HG02610 (cell line): ENCODE results near the gene CHP2.
"Not testable (repeated sequence)": the region's sequence is repeated elsewhere in the genome, so short reads cannot be mapped to it uniquely, and the experiment has no call there.

Experiments used
- ATAC-seq: cut with Tn5 transposase; IDR thresholded peaks from one replicate; pipeline ENCODE4 v1.9.1; 2021; ENCODE audit warnings: mild to moderate bottlenecking, moderate library complexity; ENCODE audit not compliant: unreplicated experiment

Gene CHP2

GRCh38 chr16:23742766-23743165 is 12.1 kb upstream of the CHP2 start:
- no peak for ATAC-seq

- no peak for ATAC-seq
These were observed 9.6 kb upstream of the CHP2 start for GRCh38 chr16:23745263-23745662.

GRCh38 chr16:23748630-23749029 is 6.2 kb upstream of the CHP2 start:
- no peak for ATAC-seq

GRCh38 chr16:23751053-23751452 is 3.8 kb upstream of the CHP2 start:
- ATAC-seq = not testable (repeated sequence)

- ATAC-seq = no peak
These were observed 775 bp upstream of the CHP2 start for GRCh38 chr16:23753908-23754593.

- no peak for ATAC-seq
These were observed 621 bp downstream of the CHP2 start for GRCh38 chr16:23755484-23755809.

- no peak for ATAC-seq
These were observed 2.3 kb downstream of the CHP2 start for GRCh38 chr16:23757116-23757515.

- ATAC-seq = no peak
These were observed 3.3 kb downstream of the CHP2 start for GRCh38 chr16:23757937-23758619.

- ATAC-seq = no peak
These were observed 11.1 kb downstream of the CHP2 start for GRCh38 chr16:23765933-23766332.

DNA sequence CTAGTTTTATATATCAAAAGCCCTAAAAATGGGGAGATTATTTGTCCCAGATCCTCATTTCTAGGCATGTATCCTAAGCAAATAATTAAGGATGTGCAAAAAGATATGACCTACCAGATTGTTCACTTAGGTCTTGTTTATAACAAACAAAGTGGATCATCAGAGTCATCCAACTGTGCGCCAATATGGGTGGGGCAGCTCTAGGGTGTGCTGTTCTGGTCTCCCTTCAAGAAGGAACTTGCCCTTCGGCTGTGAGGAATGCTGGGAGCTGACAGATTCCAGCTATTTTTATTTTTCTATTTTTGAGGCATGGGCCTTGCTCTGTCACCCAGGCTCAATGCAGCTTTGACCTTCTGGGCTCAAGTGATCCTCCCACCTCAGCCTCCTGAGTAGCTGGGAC is 13.8 kb downstream of the CHP2 start:
- ATAC-seq = no peak

DNA sequence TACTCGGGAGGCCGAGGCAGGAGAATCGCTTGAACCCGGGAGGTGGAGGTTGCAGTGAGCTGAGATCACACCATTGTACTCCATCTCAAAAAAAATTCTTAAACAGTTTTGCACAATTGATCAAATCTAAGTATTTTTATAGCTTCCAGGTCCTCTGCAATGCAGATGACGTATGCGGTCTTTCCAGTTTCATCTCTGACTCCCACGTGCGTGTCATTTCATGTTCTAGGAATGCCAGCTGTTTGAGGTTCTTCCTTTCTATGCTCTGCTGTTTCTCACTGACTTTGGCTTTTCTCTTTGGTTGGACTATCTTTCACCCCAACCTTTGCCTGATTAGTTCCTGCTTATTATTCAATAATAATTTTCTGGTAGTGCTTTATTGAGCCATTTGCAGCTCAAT is 16.2 kb downstream of the CHP2 start:
- no peak for ATAC-seq

DNA sequence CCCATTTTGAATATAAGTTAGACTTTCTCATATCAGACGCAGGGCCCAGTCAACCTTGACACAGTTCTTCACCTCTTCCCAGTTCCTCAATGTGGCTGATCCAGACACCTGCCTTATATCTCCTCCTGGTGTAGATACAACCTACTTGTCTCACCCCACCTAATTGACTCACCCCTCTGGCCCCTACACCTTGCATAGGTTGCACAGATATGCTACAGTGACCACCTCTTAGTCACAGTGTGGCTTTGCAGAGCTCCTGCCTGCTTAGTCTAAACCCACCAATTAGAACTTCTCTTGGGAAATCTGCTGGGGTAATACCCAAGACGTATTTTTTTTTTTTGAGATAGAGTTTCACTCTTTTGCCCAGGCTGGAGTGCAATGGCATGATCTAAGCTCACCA is 16.8 kb downstream of the CHP2 start:
- ATAC-seq = no peak

- ATAC-seq = no peak
These were observed 18.5 kb downstream of the CHP2 start for GRCh38 chr16:23773339-23773738.

DNA sequence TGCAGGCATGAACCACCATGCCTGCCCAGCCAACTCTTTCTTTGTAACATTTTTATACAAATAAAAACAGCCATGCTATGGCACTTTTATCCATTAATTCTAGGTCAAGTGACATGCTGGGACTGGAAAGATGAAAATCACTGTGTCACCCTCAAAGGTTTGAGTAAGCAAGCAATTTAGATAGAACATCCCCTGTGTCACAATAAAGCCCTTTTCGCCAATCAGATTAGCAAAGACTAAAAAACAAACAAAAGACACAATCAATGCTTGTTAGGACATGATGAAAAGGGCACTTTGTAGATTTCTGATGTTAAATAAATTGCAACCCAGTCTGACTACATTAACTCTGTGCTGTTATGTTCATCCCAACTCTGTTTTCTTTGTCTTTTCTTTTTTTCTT is 26.4 kb downstream of the CHP2 start:
- no peak for ATAC-seq

GRCh38 chr16:23784811-23785447 is 30.1 kb downstream of the CHP2 start:
- no peak for ATAC-seq

DNA sequence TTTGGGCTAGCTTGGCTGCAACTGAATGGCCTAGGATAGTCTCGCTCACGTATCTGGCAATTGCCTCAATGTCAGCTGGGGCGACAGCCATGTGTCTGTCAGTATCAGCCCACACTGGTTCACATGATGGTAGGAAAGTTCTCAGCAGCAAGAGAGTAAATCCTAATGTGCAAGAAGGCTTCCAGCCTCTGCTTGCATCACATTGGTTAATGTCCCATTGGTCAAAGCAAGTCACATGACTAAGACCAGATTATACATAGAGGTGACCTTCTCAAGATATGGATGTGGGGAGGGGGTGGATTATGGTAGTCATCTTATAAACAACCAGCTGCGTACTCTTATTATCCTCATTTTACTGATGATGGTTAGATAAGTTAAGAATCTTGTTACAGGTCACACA is 31.0 kb downstream of the CHP2 start:
- no peak for ATAC-seq

GRCh38 chr16:23786964-23787561 is 32.2 kb downstream of the CHP2 start:
- ATAC-seq = no peak

DNA sequence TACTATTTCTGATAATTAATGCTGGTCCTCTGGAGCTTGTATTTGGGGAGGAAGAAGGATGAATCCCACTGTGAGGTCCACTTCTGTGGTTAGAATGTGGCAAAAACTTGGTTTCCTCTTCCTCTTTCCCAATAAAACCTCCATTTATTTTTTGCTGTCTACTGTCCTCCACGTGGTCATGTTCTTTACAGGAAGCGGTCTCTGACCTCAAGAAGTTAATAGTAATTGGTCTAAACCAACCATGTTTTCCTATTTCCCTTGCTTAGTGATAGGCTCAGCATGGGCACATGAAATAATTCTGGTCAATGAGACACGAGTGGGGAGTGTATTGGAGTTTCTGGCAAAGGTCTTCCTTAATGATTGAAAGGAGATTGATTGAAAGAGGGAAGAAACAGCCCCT is 33.9 kb downstream of the CHP2 start:
- no peak for ATAC-seq

- ATAC-seq = no peak
These were observed 40.6 kb downstream of the CHP2 start for GRCh38 chr16:23795378-23795777.

GRCh38 chr16:23796941-23797340 is 42.1 kb downstream of the CHP2 start:
- ATAC-seq = no peak

DNA sequence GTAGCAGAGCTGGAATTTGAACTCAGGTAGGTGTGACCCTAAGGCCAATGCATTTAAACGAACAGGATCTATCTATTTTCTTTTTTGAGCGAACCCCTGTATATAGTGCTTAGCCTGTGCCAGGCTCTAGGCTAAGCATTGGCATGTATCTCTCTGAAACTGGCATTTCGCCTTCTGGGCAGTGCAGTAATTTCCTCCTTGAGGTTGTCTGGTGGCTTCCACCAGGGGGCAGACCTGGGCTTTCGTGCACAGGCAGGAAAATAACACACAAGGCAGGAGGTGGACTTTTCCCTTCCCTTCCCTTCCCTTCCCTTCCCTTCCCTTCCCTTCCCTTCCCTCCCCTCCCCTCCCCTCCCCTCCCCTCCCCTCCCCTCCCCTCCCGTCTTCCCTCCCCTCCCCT is 46.6 kb downstream of the CHP2 start:
- no peak for ATAC-seq

DNA sequence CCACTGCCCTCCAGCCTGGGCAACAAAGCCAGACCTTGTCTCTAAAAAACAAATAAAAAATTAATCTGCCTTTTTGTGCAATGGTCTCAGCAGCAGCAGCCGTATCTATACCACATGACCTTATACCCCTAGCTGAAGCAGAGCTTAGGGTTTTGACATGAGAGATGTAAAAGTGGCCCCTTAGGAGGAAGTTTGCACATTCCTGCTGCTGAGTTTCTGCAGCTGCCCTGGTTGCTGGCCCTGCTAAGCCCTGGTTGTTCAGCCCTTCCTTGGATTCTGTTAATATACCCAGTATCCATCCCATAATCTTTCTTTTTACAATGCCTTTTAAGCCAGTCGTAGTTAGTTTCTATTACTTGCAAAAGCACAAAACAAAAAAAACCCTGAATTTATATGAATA is 48.0 kb downstream of the CHP2 start:
- no peak for ATAC-seq
